Hematopoietic multipotent progenitor cell (in vitro differentiated cells): ENCODE data around the gene ANKRD1. TPM values are rescaled to one million over a fixed set of nuclear protein-coding genes. Genes with fewer than 3 reads are reported as not detected.
"Not testable (repeated sequence)": the region's sequence is repeated elsewhere in the genome, so short reads cannot be mapped to it uniquely, and the experiment has no call there.

Source experiments
- DNase-seq, 3 donors: peaks; one replicate each; pipeline ENCODE4 v3.0.0-alpha.2; 2011 to 2015; ENCODE audit warnings: low read depth in 2 of 3, low spot score in 2 of 3
- total RNA-seq: library from RNA; depleted of rRNA; stranded (reverse); fragments of >200 nt; gene quantifications from one replicate; pipeline ENCODE4 v1.2.3, GENCODE V29; 2012

ANKRD1 gene
- not detected for total RNA-seq

- DNase-seq, result no peak
Measured at GRCh38 chr10:90920986-90921666, at the start of gene ANKRD1. Gene ANKRD1 (minus strand): TSS chr10:90921087. CDS start chr10:90921027, 60 bp downstream.

GRCh38 chr10:90969947-90970673 is 49.2 kb upstream of the ANKRD1 start:
- DNase-seq, result no peak

GRCh38 chr10:90969121-90969534 is 48.2 kb upstream of the ANKRD1 start:
- DNase-seq, result no peak

- no peak for DNase-seq
Measured at GRCh38 chr10:90968328-90969081, 47.6 kb upstream of the ANKRD1 start.

GRCh38 chr10:90967865-90968264 is 47.0 kb upstream of the ANKRD1 start:
- DNase-seq, result no peak

- DNase-seq, result no peak
Measured at GRCh38 chr10:90966146-90966545, 45.3 kb upstream of the ANKRD1 start.

- DNase-seq, result no peak
Measured at GRCh38 chr10:90965720-90966119, 44.8 kb upstream of the ANKRD1 start.

- DNase-seq, result no peak
Measured at GRCh38 chr10:90964781-90965465, 44.0 kb upstream of the ANKRD1 start.

GRCh38 chr10:90963331-90963730 is 42.4 kb upstream of the ANKRD1 start:
- DNase-seq, result no peak

GRCh38 chr10:90960355-90960814 is 39.5 kb upstream of the ANKRD1 start:
- DNase-seq, result no peak

GRCh38 chr10:90959826-90960225 is 38.9 kb upstream of the ANKRD1 start:
- no peak for DNase-seq

- no peak for DNase-seq
Measured at GRCh38 chr10:90958781-90959180, 37.9 kb upstream of the ANKRD1 start.

GRCh38 chr10:90947030-90947960 is 26.4 kb upstream of the ANKRD1 start:
- peak in 1 of 3 donors; percentile 17 for DNase-seq

GRCh38 chr10:90945491-90946070 is 24.7 kb upstream of the ANKRD1 start:
- no peak for DNase-seq

- no peak for DNase-seq
Measured at GRCh38 chr10:90944749-90945148, 23.9 kb upstream of the ANKRD1 start.

GRCh38 chr10:90942980-90943379 is 22.1 kb upstream of the ANKRD1 start:
- not testable (repeated sequence) for DNase-seq

- DNase-seq, result no peak
Measured at GRCh38 chr10:90939648-90940047, 18.8 kb upstream of the ANKRD1 start.

GRCh38 chr10:90939116-90939515 is 18.2 kb upstream of the ANKRD1 start:
- no peak for DNase-seq

GRCh38 chr10:90937645-90938258 is 16.9 kb upstream of the ANKRD1 start:
- no peak for DNase-seq
